Left lobe of liver (tissue), 2 donors: ENCODE data around the gene MALT1. TPM values are rescaled to one million over a fixed set of nuclear protein-coding genes. Genes with fewer than 3 reads are reported as not detected.
"Not testable (repeated sequence)": the region's sequence is repeated elsewhere in the genome, so short reads cannot be mapped to it uniquely, and the experiment has no call there.

Source experiments
- ATAC-seq: fragments of 200-7000 bp; cut with Tn5 transposase; one replicate; pipeline ENCODE4 v1.9.1; 2020; ENCODE audit warnings: mild to moderate bottlenecking, moderate library complexity
- DNase-seq: peaks from one replicate; pipeline ENCODE4 v3.0.0-alpha.2; 2020; ENCODE audit warnings: low spot score
- total RNA-seq: library from RNA; stranded (reverse); gene quantifications from one replicate; pipeline ENCODE4 v1.2.1, GENCODE V29; 2021
- donor health status: DM: no; HTN: no; CAD: no; lungs with moderate emphysema.
- donor health status: DM: no; HTN: yes; CAD: no.

MALT1 gene
- total RNA-seq, 1 donor from 2014 or later, result 10.4 TPM

GRCh38 chr18:58727776-58728500 lies 56.7 kb downstream of the MALT1 start:
- ATAC-seq, result peak; percentile 47

GRCh38 chr18:58728719-58729118 lies 57.5 kb downstream of the MALT1 start:
- ATAC-seq, result no peak
- DNase-seq, result no peak

More at GRCh38 chr18:58727776-58728500, 56.7 kb downstream of the MALT1 start:
- no peak for DNase-seq

- no peak for ATAC-seq
- no peak for DNase-seq
Observed at GRCh38 chr18:58730618-58731017, 59.4 kb downstream of the MALT1 start.

GRCh38 chr18:58732471-58732870 lies 61.2 kb downstream of the MALT1 start:
- ATAC-seq (peak; percentile 92), DNase-seq (no peak)

GRCh38 chr18:58733866-58734265 lies 62.6 kb downstream of the MALT1 start:
- no peak for DNase-seq
- ATAC-seq, result no peak

GRCh38 chr18:58738322-58738721 lies 67.1 kb downstream of the MALT1 start:
- no peak for DNase-seq
- no peak for ATAC-seq

- DNase-seq (no peak), ATAC-seq (no peak)
Observed at GRCh38 chr18:58745914-58746313, 74.6 kb downstream of the MALT1 start.

- ATAC-seq (no peak), DNase-seq (no peak)
Observed at GRCh38 chr18:58748899-58749595, 77.8 kb downstream of the MALT1 start.

- ATAC-seq (no peak), DNase-seq (no peak)
Observed at GRCh38 chr18:58753976-58754375, 82.7 kb downstream of the MALT1 start.

GRCh38 chr18:58754544-58755068 lies 83.3 kb downstream of the MALT1 start:
- DNase-seq, result no peak
- peak; percentile 65 for ATAC-seq

GRCh38 chr18:58755304-58756010 lies 84.2 kb downstream of the MALT1 start:
- DNase-seq, result no peak
- peak; percentile 9 for ATAC-seq

- ATAC-seq (peak; percentile 17), DNase-seq (peak; percentile 33)
Observed at GRCh38 chr18:58756148-58756547, 84.9 kb downstream of the MALT1 start.

- ATAC-seq (no peak), DNase-seq (peak; percentile 14)
Observed at GRCh38 chr18:58756596-58757240, 85.5 kb downstream of the MALT1 start.

- peak; percentile 38 for DNase-seq
- ATAC-seq, result not testable (repeated sequence)
Observed at GRCh38 chr18:58757351-58757750, 86.1 kb downstream of the MALT1 start.

- DNase-seq (peak; percentile 4), ATAC-seq (no peak)
Observed at GRCh38 chr18:58758046-58758445, 86.8 kb downstream of the MALT1 start.

GRCh38 chr18:58758606-58759005 lies 87.3 kb downstream of the MALT1 start:
- ATAC-seq (no peak), DNase-seq (peak; percentile 22)

GRCh38 chr18:58761241-58761969 lies 90.1 kb downstream of the MALT1 start:
- peak; percentile 27 for ATAC-seq
- DNase-seq, result peak; percentile 21

- DNase-seq (peak; percentile 41), ATAC-seq (no peak)
Observed at GRCh38 chr18:58761970-58762780, 90.9 kb downstream of the MALT1 start.

GRCh38 chr18:58762781-58763171 lies 91.5 kb downstream of the MALT1 start:
- DNase-seq (no peak), ATAC-seq (no peak)
